Measurements from ENCODE around the gene RYR1. TPM values are rescaled to one million over a fixed set of nuclear protein-coding genes. Genes with fewer than 3 reads are reported as not detected.
A peak's percentile ranks its signal among the peaks of the same experiment; 100 is the strongest.

The RYR1 gene
- total and polyA plus RNA-seq, 2 of the 13 experiments (the other 11 are each of a cell fraction or from before 2014, with no cell fraction given) = 0.03 TPM; not detected in 1

DNA sequence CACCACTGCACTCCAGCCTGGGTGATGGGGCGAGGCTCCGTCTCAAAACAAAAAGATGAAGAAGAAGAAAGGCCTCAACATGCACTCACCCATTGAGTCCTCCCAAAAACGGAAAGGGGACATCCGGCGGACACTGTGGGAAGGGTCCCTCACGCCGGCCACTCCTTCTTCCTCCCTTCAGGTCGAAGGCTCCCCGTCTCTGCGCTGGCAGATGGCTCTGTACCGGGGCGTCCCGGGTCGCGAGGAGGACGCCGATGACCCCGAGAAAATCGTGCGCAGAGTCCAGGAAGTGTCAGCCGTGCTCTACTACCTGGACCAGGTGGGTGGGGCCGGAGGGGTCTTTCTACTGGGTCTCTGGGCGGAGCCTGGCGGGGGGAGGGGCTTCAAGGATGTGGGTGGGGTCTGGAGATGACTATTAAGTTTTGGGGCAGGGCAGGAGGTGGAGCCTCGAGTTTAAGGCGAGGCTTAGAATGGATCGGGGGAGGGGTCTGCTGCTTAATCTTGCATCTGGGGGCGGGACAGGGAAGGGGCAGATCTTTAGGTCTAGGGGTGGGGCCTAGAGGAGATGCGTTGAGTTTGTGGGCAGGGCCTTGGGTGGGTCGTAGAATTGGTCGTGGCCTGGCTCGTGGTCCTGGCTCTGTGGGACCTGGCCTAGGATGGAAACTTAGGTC, 94.1 kb downstream of the RYR1 start:
- Histone ChIP-seq H2AFZ (ENCODE audit: low read length) (no peak overlapping the region), H3K9me3 (ENCODE audit: low read length) (no peaks in the 10 kb centered on the region), H3K27ac (ENCODE audit: extremely low read length, insufficient read depth, low read length) (no peak overlapping the region), H3K9ac (ENCODE audit: insufficient read depth, low read depth, low read length) (no peak overlapping the region), H3K4me2 (ENCODE audit: low read depth, low read length) (peak overlapping the region; percentile 63), H3K4me3 (replicated peaks in 1 of 3; ENCODE audit: insufficient read depth in 1 of 3, low read depth in 2 of 3, low read length in 3 of 3) (0 out of 6 replicates have a peak overlapping the region, but pooled peaks of 1 of the 3 experiments have one; percentile 40), H3K36me3 (replicated peaks in 1 of 2; ENCODE audit: control insufficient read depth in 1 of 2, insufficient read depth in 2 of 2, low read length in 2 of 2) (no peaks in the 10 kb centered on the region), H3K27me3 (ENCODE audit: control insufficient read depth in 1 of 2, insufficient read depth in 2 of 2, low read length in 2 of 2) (peaks cover 1 to 5% of the 10 kb centered on the region in 2 experiments; a peak in 3 of 5 replicates), H3K4me1 (ENCODE audit: insufficient read depth, low read length) (no peaks in the 10 kb centered on the region), H3K79me2 (ENCODE audit: insufficient read depth, low read length) (no peaks in the 10 kb centered on the region), H4K20me1 (ENCODE audit: insufficient read depth, low read length) (no peaks in the 10 kb centered on the region)
- no peak for FAIRE-seq
- no peak for DNase-seq (ENCODE audit: low spot score)
- BruUV-seq (replicated peaks) = no TSS peak
- 75% methylated on average over 29 of the region's 32 CpGs for WGBS (ENCODE audit: low lambda C conversion rate)
- in situ Hi-C loops (cut with HindIII; ENCODE audit: extremely low pct_ligation_motif_present, low pct_unique_long_range_greater_than_20kb) (no loop called here), intact Hi-C loops (cut with micrococcal nuclease; ENCODE audit: unreplicated experiment) (no loop called here)
- POLR2A ChIA-PET = no interaction called here
- CTCF ChIA-PET (ENCODE audit: low intra/inter-chr PET ratio, low total read pairs) = no interaction called here
- ATAC-seq = no peak
- TF ChIP-seq GATAD2A (CRISPR knock-in tag; IDR thresholded peaks at IDR 0.05) (no peak), POGZ (CRISPR knock-in tag; IDR thresholded peaks at IDR 0.05) (no peak)
- TF ChIP-seq, protein P1, sequence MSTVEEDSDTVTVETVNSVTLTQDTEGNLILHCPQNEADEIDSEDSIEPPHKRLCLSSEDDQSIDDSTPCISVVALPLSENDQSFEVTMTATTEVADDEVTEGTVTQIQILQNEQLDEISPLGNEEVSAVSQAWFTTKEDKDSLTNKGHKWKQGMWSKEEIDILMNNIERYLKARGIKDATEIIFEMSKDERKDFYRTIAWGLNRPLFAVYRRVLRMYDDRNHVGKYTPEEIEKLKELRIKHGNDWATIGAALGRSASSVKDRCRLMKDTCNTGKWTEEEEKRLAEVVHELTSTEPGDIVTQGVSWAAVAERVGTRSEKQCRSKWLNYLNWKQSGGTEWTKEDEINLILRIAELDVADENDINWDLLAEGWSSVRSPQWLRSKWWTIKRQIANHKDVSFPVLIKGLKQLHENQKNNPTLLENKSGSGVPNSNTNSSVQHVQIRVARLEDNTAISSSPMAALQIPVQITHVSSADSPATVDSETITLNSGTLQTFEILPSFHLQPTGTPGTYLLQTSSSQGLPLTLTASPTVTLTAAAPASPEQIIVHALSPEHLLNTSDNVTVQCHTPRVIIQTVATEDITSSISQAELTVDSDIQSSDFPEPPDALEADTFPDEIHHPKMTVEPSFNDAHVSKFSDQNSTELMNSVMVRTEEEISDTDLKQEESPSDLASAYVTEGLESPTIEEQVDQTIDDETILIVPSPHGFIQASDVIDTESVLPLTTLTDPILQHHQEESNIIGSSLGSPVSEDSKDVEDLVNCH (CRISPR knock-in tag; IDR thresholded peaks at IDR 0.05) = no peak
- TF ChIP-seq, protein P2, sequence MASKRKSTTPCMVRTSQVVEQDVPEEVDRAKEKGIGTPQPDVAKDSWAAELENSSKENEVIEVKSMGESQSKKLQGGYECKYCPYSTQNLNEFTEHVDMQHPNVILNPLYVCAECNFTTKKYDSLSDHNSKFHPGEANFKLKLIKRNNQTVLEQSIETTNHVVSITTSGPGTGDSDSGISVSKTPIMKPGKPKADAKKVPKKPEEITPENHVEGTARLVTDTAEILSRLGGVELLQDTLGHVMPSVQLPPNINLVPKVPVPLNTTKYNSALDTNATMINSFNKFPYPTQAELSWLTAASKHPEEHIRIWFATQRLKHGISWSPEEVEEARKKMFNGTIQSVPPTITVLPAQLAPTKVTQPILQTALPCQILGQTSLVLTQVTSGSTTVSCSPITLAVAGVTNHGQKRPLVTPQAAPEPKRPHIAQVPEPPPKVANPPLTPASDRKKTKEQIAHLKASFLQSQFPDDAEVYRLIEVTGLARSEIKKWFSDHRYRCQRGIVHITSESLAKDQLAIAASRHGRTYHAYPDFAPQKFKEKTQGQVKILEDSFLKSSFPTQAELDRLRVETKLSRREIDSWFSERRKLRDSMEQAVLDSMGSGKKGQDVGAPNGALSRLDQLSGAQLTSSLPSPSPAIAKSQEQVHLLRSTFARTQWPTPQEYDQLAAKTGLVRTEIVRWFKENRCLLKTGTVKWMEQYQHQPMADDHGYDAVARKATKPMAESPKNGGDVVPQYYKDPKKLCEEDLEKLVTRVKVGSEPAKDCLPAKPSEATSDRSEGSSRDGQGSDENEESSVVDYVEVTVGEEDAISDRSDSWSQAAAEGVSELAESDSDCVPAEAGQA (IDR thresholded peaks at IDR 0.05; ENCODE audit: low read depth) = no peak
- TF ChIP-seq, protein P2 (CRISPR knock-in tag; IDR thresholded peaks at IDR 0.05; ENCODE audit: borderline replicate concordance) = no peak
